OCI-LY7 (cell line): ENCODE measurements around the gene ZDHHC8. TPM values are rescaled to one million over a fixed set of nuclear protein-coding genes. Genes with fewer than 3 reads are reported as not detected.

Experiments
- BruUV-seq: library from RNA; stranded (reverse); fragments of 400-500 nt; replicated peaks from 2 replicates; lab custom pipeline; 2021; lab: Mats Ljungman, UMichigan
- CTCF ChIA-PET: fragments of 300-600 bp; sonication (Branson Sonifier 250); formaldehyde crosslinking; loops from one replicate; lab custom pipeline; 2022; ENCODE audit warnings: antibody characterized with exemption; ENCODE audit not compliant: unreplicated experiment; lab: Charles Lee
- POLR2A ChIA-PET: fragments of 300-600 bp; sonication (Branson Sonifier 250); formaldehyde crosslinking; loops from one replicate; lab custom pipeline; 2022; ENCODE audit warnings: antibody characterized with exemption; lab: Charles Lee
- DNase-seq: peaks from one replicate; pipeline ENCODE4 v3.0.0-alpha.2; 2015; ENCODE audit warnings: low spot score
- H2AFZ ChIP-seq: fragments of 200-600 bp; sonication (generic), shearing (Covaris generic); 2 replicates; pipeline ENCODE4 v1.6.1; 2014; ENCODE audit warnings: mild to moderate bottlenecking, antibody characterized with exemption, low read length, moderate library complexity
- H3K27ac ChIP-seq: fragments of 200-600 bp; sonication (generic); 2 replicates; pipeline ENCODE4 v1.5.1; 2014; ENCODE audit warnings: mixed run types, low read depth, mild to moderate bottlenecking, moderate library complexity, low read length, inconsistent platforms; ENCODE audit not compliant: poor library complexity, severe bottlenecking
- H3K36me3 ChIP-seq: fragments of 200-600 bp; sonication (generic); 2 replicates; pipeline ENCODE4 v1.6.1; 2014; ENCODE audit warnings: mild to moderate bottlenecking, antibody characterized with exemption, low read length, moderate library complexity, mixed read lengths; ENCODE audit not compliant: insufficient read depth
- H3K4me1 ChIP-seq: fragments of 200-600 bp; sonication (generic); 2 replicates; pipeline ENCODE4 v1.5.1; 2014; ENCODE audit warnings: mild to moderate bottlenecking, low read length; ENCODE audit not compliant: insufficient read depth, poor library complexity, severe bottlenecking
- H3K4me2 ChIP-seq: fragments of 200-600 bp; sonication (generic); 2 replicates; pipeline ENCODE4 v1.6.1; 2014; ENCODE audit warnings: mild to moderate bottlenecking, low read length
- H3K4me3 ChIP-seq: fragments of 200-600 bp; sonication (generic); 2 replicates; pipeline ENCODE4 v1.5.1; 2014; ENCODE audit warnings: mild to moderate bottlenecking, low read depth, low read length; ENCODE audit not compliant: poor library complexity, severe bottlenecking
- H3K79me2 ChIP-seq: fragments of 200-600 bp; sonication (generic); 2 replicates; pipeline ENCODE4 v1.6.1; 2016; ENCODE audit warnings: low read depth, mild to moderate bottlenecking, low read length, moderate library complexity, mixed read lengths; ENCODE audit not compliant: insufficient read depth
- H3K9me2 ChIP-seq: fragments of 200-600 bp; sonication (generic); 2 replicates; pipeline ENCODE4 v1.6.1; 2016; ENCODE audit warnings: mild to moderate bottlenecking, low read length, mixed read lengths; ENCODE audit not compliant: insufficient read depth
- H3K9me3 ChIP-seq: fragments of 200-600 bp; sonication (generic); 2 replicates; pipeline ENCODE4 v1.6.1; 2014; ENCODE audit warnings: mild to moderate bottlenecking, mixed run types, low read length, mixed read lengths
- H4K20me1 ChIP-seq: fragments of 200-600 bp; sonication (generic); 2 replicates; pipeline ENCODE4 v1.6.1; 2014; ENCODE audit warnings: mild to moderate bottlenecking, antibody characterized with exemption, low read length, moderate library complexity, mixed read lengths; ENCODE audit not compliant: insufficient read depth
- CTCF ChIP-seq: fragments of 200-600 bp; sonication (generic); conservative IDR thresholded peaks from 2 replicates; pipeline ENCODE4 v1.5.1; 2014; ENCODE audit warnings: mild to moderate bottlenecking, antibody characterized with exemption, low read length, moderate library complexity, mixed read lengths
- EZH2phosphoT487 ChIP-seq: fragments of 200-600 bp; sonication (generic); IDR thresholded peaks from 2 replicates; pipeline ENCODE4 v1.6.1; 2018; ENCODE audit warnings: low read depth, borderline replicate concordance, mild to moderate bottlenecking, mixed run types, antibody characterized with exemption, low read length, moderate library complexity, mixed read lengths
- intact Hi-C: fragments of 100-400 bp; cut with micrococcal nuclease; formaldehyde crosslinking; loops from one replicate; pipeline ENCODE4 v1.10.0; 2022; ENCODE audit not compliant: unreplicated experiment
- total RNA-seq, 2 experiments: library from RNA; depleted of rRNA in 1 of 2; stranded (reverse); fragments of >200 nt in 1 of 2; shearing (Covaris generic) in 1 of 2; gene quantifications; 2 replicates each; pipeline ENCODE4 v1.2.3, GENCODE V29; 2014 to 2022

ZDHHC8 gene
- total RNA-seq, 2 experiments from 2014 or later, result 2.3 to 16.7 TPM

DNA sequence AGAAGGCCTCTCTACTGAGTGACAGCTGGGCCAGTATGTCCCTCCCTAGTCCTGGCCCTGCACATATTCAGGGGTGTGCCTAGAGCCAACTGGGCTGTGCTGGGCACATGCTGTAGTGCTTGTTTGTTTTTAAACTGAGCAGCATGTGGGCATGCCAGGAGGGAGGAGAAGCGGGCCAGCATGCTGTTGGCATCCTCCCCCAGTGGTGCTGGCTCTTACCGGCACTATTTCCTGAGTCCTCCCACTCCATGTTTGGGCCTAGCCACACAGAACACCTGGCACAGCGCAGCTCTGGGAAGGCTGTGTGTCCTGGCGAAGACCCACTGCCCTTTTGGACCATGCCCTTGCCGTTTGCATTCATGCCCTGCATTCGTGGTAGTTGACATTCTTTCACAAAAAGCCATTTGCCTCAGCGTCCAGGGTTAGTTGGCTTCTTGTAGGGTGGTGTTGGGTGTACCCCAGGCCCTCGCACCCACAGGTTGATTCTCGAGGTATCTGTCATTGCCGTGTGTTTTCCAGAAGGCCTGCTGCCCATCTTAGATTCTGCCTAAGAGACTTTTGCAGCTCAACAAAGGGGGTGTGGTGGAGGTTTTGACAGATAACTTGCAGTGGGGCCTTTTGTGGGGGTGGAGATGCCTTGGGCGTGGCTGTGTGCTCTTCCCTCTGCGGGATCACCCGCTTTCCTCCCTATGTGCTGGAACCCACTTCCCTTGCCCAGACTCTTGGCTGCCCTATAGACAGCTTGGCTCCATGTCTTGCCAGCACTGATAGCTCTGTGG is 38.0 kb upstream of the ZDHHC8 start:
- BruUV-seq, result no TSS peak
- Histone ChIP-seq H3K36me3 (peaks cover 97% of the 10 kb centered on the region), H3K4me3 (no peak overlapping the region), H3K9me3 (peaks cover 10% of the 10 kb centered on the region; the same call in 1 of the 2 replicates), H3K4me2 (no peak overlapping the region), H4K20me1 (no peaks in the 10 kb centered on the region), H3K4me1 (no peaks in the 10 kb centered on the region), H3K9me2 (no peaks in the 10 kb centered on the region), H3K79me2 (no peaks in the 10 kb centered on the region), H2AFZ (no peak overlapping the region), H3K27ac (no peak overlapping the region)
- intact Hi-C loops, result no loop called here
- CTCF ChIA-PET, result no interaction called here
- POLR2A ChIA-PET, result no interaction called here
- TF ChIP-seq CTCF, result no peak
- no peak for TF ChIP-seq EZH2phosphoT487
- no peak for DNase-seq

- DNase-seq, result no peak
- TF ChIP-seq CTCF, result no peak
- TF ChIP-seq EZH2phosphoT487, result no peak
- Histone ChIP-seq H3K4me2 (no peak overlapping the region), H3K4me1 (no peaks in the 10 kb centered on the region), H4K20me1 (no peaks in the 10 kb centered on the region), H3K79me2 (no peaks in the 10 kb centered on the region), H3K9me3 (peaks cover 10% of the 10 kb centered on the region; the same call in 1 of the 2 replicates), H2AFZ (no peak overlapping the region), H3K27ac (no peak overlapping the region), H3K9me2 (no peaks in the 10 kb centered on the region), H3K36me3 (peaks cover 97% of the 10 kb centered on the region), H3K4me3 (no peak overlapping the region)
- CTCF ChIA-PET, result no interaction called here
- POLR2A ChIA-PET, result no interaction called here
- no TSS peak for BruUV-seq
- intact Hi-C loops, result no loop called here
Measured at GRCh38 chr22:20094197-20094807, 37.3 kb upstream of the ZDHHC8 start.

- ChIA-PET POLR2A (no interaction called here), CTCF (no interaction called here)
- H3K4me3 ChIP-seq, result no peak overlapping the region
- no peak overlapping the region for H2AFZ ChIP-seq
- H3K79me2 ChIP-seq, result no peaks in the 10 kb centered on the region
- no peaks in the 10 kb centered on the region for H3K4me1 ChIP-seq
- no peaks in the 10 kb centered on the region for H4K20me1 ChIP-seq
- H3K4me2 ChIP-seq, result no peak overlapping the region
- H3K9me2 ChIP-seq, result no peaks in the 10 kb centered on the region
- H3K36me3 ChIP-seq, result peaks cover 95% of the 10 kb centered on the region
- intact Hi-C loops, result no loop called here
- TF ChIP-seq CTCF (no peak), EZH2phosphoT487 (no peak)
- peaks cover 10% of the 10 kb centered on the region; the same call in 1 of the 2 replicates for H3K9me3 ChIP-seq
- no peak for DNase-seq
- BruUV-seq, result no TSS peak
- no peak overlapping the region for H3K27ac ChIP-seq
Measured at GRCh38 chr22:20095521-20095920, 36.1 kb upstream of the ZDHHC8 start.
